ENCODE data around the gene TCHP. TPM values are rescaled to one million over a fixed set of nuclear protein-coding genes. Genes with fewer than 3 reads are reported as not detected.

The TCHP gene
- total and polyA plus RNA-seq, 2 experiments from 2014 or later, result 3.1 to 6.2 TPM

DNA sequence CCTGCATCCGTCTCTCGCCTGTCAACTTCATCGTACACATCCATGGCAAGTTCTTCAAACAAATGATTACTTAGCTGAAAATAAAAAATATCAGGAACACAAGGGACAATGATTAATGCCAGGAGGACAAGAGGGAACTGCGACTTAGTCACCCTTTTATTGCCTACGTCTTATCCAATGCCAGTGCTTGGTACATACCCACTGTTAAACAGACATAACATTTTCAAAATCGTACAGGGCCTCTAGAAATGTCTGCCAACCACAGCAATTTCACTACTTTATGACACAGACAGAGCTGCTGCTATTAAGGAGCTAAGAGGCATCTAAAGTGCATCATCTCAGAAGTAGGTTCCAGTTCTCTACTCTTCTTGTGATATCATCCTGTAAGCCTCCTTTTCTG lies 61.5 kb downstream of the TCHP start:
- H4K20me1 ChIP-seq (replicated peaks; ENCODE audit: insufficient read depth), result no peaks in the 10 kb centered on the region
- Mint-ChIP-seq H3K27me3 (ENCODE audit: insufficient read depth, low read depth, poor library complexity) (peaks cover 2% of the 10 kb centered on the region), H3K4me3 (no peak overlapping the region), H3K27ac (no peak overlapping the region), H3K9me3 (no peaks in the 10 kb centered on the region), H3K36me3 (ENCODE audit: low read depth) (peaks cover 19% of the 10 kb centered on the region), H3K4me1 (no peaks in the 10 kb centered on the region)
- H3K4me1 ChIP-seq (ENCODE audit: insufficient read depth), result no peaks in the 10 kb centered on the region
- no peaks in the 10 kb centered on the region; the same call in 1 of the 2 replicates for H3K36me3 ChIP-seq (ENCODE audit: insufficient read depth)
- DNase-seq (ENCODE audit: low spot score) (no peak), ATAC-seq (no peak)
- no peak overlapping the region for H3K4me3 ChIP-seq
- TF ChIP-seq, protein P1, sequence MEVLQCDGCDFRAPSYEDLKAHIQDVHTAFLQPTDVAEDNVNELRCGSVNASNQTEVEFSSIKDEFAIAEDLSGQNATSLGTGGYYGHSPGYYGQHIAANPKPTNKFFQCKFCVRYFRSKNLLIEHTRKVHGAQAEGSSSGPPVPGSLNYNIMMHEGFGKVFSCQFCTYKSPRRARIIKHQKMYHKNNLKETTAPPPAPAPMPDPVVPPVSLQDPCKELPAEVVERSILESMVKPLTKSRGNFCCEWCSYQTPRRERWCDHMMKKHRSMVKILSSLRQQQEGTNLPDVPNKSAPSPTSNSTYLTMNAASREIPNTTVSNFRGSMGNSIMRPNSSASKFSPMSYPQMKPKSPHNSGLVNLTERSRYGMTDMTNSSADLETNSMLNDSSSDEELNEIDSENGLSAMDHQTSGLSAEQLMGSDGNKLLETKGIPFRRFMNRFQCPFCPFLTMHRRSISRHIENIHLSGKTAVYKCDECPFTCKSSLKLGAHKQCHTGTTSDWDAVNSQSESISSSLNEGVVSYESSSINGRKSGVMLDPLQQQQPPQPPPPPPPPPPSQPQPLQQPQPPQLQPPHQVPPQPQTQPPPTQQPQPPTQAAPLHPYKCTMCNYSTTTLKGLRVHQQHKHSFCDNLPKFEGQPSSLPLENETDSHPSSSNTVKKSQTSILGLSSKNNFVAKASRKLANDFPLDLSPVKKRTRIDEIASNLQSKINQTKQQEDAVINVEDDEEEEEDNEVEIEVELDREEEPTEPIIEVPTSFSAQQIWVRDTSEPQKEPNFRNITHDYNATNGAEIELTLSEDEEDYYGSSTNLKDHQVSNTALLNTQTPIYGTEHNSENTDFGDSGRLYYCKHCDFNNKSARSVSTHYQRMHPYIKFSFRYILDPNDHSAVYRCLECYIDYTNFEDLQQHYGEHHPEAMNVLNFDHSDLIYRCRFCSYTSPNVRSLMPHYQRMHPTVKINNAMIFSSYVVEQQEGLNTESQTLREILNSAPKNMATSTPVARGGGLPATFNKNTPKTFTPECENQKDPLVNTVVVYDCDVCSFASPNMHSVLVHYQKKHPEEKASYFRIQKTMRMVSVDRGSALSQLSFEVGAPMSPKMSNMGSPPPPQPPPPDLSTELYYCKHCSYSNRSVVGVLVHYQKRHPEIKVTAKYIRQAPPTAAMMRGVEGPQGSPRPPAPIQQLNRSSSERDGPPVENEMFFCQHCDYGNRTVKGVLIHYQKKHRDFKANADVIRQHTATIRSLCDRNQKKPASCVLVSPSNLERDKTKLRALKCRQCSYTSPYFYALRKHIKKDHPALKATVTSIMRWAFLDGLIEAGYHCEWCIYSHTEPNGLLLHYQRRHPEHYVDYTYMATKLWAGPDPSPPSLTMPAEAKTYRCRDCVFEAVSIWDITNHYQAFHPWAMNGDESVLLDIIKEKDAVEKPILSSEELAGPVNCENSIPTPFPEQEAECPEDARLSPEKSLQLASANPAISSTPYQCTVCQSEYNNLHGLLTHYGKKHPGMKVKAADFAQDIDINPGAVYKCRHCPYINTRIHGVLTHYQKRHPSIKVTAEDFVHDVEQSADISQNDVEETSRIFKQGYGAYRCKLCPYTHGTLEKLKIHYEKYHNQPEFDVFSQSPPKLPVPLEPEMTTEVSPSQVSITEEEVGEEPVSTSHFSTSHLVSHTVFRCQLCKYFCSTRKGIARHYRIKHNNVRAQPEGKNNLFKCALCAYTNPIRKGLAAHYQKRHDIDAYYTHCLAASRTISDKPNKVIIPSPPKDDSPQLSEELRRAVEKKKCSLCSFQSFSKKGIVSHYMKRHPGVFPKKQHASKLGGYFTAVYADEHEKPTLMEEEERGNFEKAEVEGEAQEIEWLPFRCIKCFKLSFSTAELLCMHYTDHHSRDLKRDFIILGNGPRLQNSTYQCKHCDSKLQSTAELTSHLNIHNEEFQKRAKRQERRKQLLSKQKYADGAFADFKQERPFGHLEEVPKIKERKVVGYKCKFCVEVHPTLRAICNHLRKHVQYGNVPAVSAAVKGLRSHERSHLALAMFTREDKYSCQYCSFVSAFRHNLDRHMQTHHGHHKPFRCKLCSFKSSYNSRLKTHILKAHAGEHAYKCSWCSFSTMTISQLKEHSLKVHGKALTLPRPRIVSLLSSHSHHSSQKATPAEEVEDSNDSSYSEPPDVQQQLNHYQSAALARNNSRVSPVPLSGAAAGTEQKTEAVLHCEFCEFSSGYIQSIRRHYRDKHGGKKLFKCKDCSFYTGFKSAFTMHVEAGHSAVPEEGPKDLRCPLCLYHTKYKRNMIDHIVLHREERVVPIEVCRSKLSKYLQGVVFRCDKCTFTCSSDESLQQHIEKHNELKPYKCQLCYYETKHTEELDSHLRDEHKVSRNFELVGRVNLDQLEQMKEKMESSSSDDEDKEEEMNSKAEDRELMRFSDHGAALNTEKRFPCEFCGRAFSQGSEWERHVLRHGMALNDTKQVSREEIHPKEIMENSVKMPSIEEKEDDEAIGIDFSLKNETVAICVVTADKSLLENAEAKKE (CRISPR knock-in tag; IDR thresholded peaks at IDR 0.05), result no peak
- TF ChIP-seq JUNB (IDR thresholded peaks at IDR 0.05; ENCODE audit: unreplicated experiment) (no peak), EZH2 (IDR thresholded peaks at IDR 0.05; ENCODE audit: low read depth, unreplicated experiment) (no peak), NANOG (IDR thresholded peaks at IDR 0.05; ENCODE audit: borderline replicate concordance) (no peak), ZNF114 (CRISPR knock-in tag; IDR thresholded peaks at IDR 0.05) (no peak)
- TF ChIP-seq, protein P2, sequence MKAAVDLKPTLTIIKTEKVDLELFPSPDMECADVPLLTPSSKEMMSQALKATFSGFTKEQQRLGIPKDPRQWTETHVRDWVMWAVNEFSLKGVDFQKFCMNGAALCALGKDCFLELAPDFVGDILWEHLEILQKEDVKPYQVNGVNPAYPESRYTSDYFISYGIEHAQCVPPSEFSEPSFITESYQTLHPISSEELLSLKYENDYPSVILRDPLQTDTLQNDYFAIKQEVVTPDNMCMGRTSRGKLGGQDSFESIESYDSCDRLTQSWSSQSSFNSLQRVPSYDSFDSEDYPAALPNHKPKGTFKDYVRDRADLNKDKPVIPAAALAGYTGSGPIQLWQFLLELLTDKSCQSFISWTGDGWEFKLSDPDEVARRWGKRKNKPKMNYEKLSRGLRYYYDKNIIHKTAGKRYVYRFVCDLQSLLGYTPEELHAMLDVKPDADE (IDR thresholded peaks at IDR 0.05), result no peak
- TF ChIP-seq, protein P3, sequence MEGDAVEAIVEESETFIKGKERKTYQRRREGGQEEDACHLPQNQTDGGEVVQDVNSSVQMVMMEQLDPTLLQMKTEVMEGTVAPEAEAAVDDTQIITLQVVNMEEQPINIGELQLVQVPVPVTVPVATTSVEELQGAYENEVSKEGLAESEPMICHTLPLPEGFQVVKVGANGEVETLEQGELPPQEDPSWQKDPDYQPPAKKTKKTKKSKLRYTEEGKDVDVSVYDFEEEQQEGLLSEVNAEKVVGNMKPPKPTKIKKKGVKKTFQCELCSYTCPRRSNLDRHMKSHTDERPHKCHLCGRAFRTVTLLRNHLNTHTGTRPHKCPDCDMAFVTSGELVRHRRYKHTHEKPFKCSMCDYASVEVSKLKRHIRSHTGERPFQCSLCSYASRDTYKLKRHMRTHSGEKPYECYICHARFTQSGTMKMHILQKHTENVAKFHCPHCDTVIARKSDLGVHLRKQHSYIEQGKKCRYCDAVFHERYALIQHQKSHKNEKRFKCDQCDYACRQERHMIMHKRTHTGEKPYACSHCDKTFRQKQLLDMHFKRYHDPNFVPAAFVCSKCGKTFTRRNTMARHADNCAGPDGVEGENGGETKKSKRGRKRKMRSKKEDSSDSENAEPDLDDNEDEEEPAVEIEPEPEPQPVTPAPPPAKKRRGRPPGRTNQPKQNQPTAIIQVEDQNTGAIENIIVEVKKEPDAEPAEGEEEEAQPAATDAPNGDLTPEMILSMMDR (conservative IDR thresholded peaks at IDR 0.05; ENCODE audit: low read depth in 2 of 2), result no peak
- no peak overlapping the region for H3K27ac ChIP-seq (ENCODE audit: low read depth)
- H2AFZ ChIP-seq, result no peak overlapping the region
- no peak overlapping the region for H3K4me2 ChIP-seq
- no peaks in the 10 kb centered on the region for H3K27me3 ChIP-seq (ENCODE audit: insufficient read depth)
- H3F3A ChIP-seq (replicated peaks; ENCODE audit: low read depth), result no peaks in the 10 kb centered on the region
- H3K79me2 ChIP-seq (replicated peaks; ENCODE audit: insufficient read depth), result no peaks in the 10 kb centered on the region
- H3K9me2 ChIP-seq (ENCODE audit: insufficient read depth), result no peaks in the 10 kb centered on the region
